Upper lobe of left lung (tissue), 4 donors: ENCODE results near the gene MICAL3.

Experiments
- CTCF ChIP-seq, 6 experiments: fragments of 450-650 bp in 4 of 6; fragments of 200-600 bp in 2 of 6; sonication (generic) in 2 of 6; IDR thresholded peaks; one replicate each; pipeline ENCODE4 v1.5.1; 2016 to 2019; ENCODE audit warnings: antibody characterized with exemption in 6 of 6
- EP300 ChIP-seq, 4 donors: sonication (generic); formaldehyde crosslinking; IDR thresholded peaks; one replicate each; pipeline ENCODE4 v1.5.1; 2017; ENCODE audit warnings: antibody characterized with exemption in 4 of 4, control low read depth in 2 of 4
- POLR2A ChIP-seq, 4 donors: fragments of 450-650 bp; IDR thresholded peaks; one replicate each; pipeline ENCODE4 v1.5.1; 2016 to 2017; ENCODE audit warnings: antibody characterized with exemption in 4 of 4, mild to moderate bottlenecking in 2 of 4
- POLR2AphosphoS5 ChIP-seq, 2 donors: sonication (generic); formaldehyde crosslinking; IDR thresholded peaks; one replicate each; pipeline ENCODE4 v1.5.1; 2017; ENCODE audit warnings: antibody characterized with exemption in 2 of 2

GRCh38 chr22:18048041-18048440 lies 23.7 kb upstream of the MICAL3 start:
- TF ChIP-seq CTCF (IDR thresholded peaks at IDR 0.05) (no peak), POLR2A (IDR thresholded peaks at IDR 0.05) (no peak), POLR2AphosphoS5 (IDR thresholded peaks at IDR 0.05) (no peak), EP300 (IDR thresholded peaks at IDR 0.05) (no peak)
